Measurements from ENCODE around the gene PTBP3. TPM values are rescaled to one million over a fixed set of nuclear protein-coding genes. Genes with fewer than 3 reads are reported as not detected.
"Not testable (repeated sequence)": the region's sequence is repeated elsewhere in the genome, so short reads cannot be mapped to it uniquely, and the experiment has no call there.

PTBP3 gene
- polyA plus RNA-seq, 1 donor from 2014 or later: 36.1 TPM

GRCh38 chr9:112268413-112268812, 65.0 kb downstream of the PTBP3 start:
- Histone ChIP-seq H3K36me3 (ENCODE audit: insufficient read depth, low read length) (peaks cover 4% of the 10 kb centered on the region), H2AFZ (ENCODE audit: low read depth, low read length) (no peak overlapping the region), H3K9ac (ENCODE audit: low read length) (no peak overlapping the region), H3K4me2 (ENCODE audit: low read length) (peak overlapping the region; percentile 35), H3K27me3 (ENCODE audit: insufficient read depth, low read depth, low read length) (no peaks in the 10 kb centered on the region), H3K9me2 (ENCODE audit: insufficient read depth, low read length) (no peaks in the 10 kb centered on the region), H3K9me3 (ENCODE audit: low read length) (no peaks in the 10 kb centered on the region), H3K4me3 (ENCODE audit: low read length) (peak overlapping the region; percentile 40), H3K27ac (ENCODE audit: low read length) (peak overlapping the region; percentile 2), H3F3A (ENCODE audit: insufficient read depth, low read length, poor library complexity, severe bottlenecking) (no peaks in the 10 kb centered on the region), H4K20me1 (ENCODE audit: insufficient read depth) (no peaks in the 10 kb centered on the region), H3K79me2 (replicated peaks; ENCODE audit: insufficient read depth, low read length) (peaks cover 11% of the 10 kb centered on the region)
- TF ChIP-seq CTCF (IDR thresholded peaks at IDR 0.05; ENCODE audit: poor library complexity, severe bottlenecking): no peak
- TF ChIP-seq EZH2 (IDR thresholded peaks at IDR 0.05; ENCODE audit: borderline replicate concordance, insufficient read depth, low read length, poor library complexity, severe bottlenecking): no peak
- no peak for TF ChIP-seq SMC3 (conservative IDR thresholded peaks at IDR 0.05; ENCODE audit: poor library complexity)
- TF ChIP-seq RAD21 (conservative IDR thresholded peaks at IDR 0.05): no peak
- TF ChIP-seq TAF1 (IDR thresholded peaks at IDR 0.05; ENCODE audit: low read depth): no peak
- TF ChIP-seq REST (IDR thresholded peaks at IDR 0.05; ENCODE audit: borderline replicate concordance): no peak
- no peak for TF ChIP-seq MXI1 (conservative IDR thresholded peaks at IDR 0.05; ENCODE audit: poor library complexity, severe bottlenecking)
- no peak for TF ChIP-seq POLR2AphosphoS5 (IDR thresholded peaks at IDR 0.05)
- TF ChIP-seq EP300 (conservative IDR thresholded peaks at IDR 0.05; ENCODE audit: poor library complexity, severe bottlenecking): no peak

- H3K27me3 ChIP-seq (ENCODE audit: insufficient read depth, low read depth, low read length); H3K36me3 ChIP-seq (ENCODE audit: insufficient read depth, low read length); H3F3A ChIP-seq (ENCODE audit: insufficient read depth, low read length, poor library complexity, severe bottlenecking); H3K4me3 ChIP-seq (ENCODE audit: low read length); H3K27ac ChIP-seq (ENCODE audit: low read length); H2AFZ ChIP-seq (ENCODE audit: low read depth, low read length); H3K4me2 ChIP-seq (ENCODE audit: low read length); H3K9me3 ChIP-seq (ENCODE audit: low read length); H3K9me2 ChIP-seq (ENCODE audit: insufficient read depth, low read length); H4K20me1 ChIP-seq (ENCODE audit: insufficient read depth); H3K9ac ChIP-seq (ENCODE audit: low read length): not testable (repeated sequence)
- H3K79me2 ChIP-seq (replicated peaks; ENCODE audit: insufficient read depth, low read length): peaks cover 11% of the 10 kb centered on the region
Measured at GRCh38 chr9:112267086-112267485, 66.3 kb downstream of the PTBP3 start.

GRCh38 chr9:112265391-112265790, 68.0 kb downstream of the PTBP3 start:
- no peak overlapping the region for H3K4me2 ChIP-seq (ENCODE audit: low read length)
- H2AFZ ChIP-seq (ENCODE audit: low read depth, low read length): no peak overlapping the region
- H3K27me3 ChIP-seq (ENCODE audit: insufficient read depth, low read depth, low read length): no peaks in the 10 kb centered on the region
- H4K20me1 ChIP-seq (ENCODE audit: insufficient read depth): no peaks in the 10 kb centered on the region
- H3K79me2 ChIP-seq (replicated peaks; ENCODE audit: insufficient read depth, low read length): peaks cover 6% of the 10 kb centered on the region
- H3F3A ChIP-seq (ENCODE audit: insufficient read depth, low read length, poor library complexity, severe bottlenecking): no peaks in the 10 kb centered on the region
- no peak overlapping the region for H3K27ac ChIP-seq (ENCODE audit: low read length)
- no peak overlapping the region for H3K4me3 ChIP-seq (ENCODE audit: low read length)
- H3K9me3 ChIP-seq (ENCODE audit: low read length): no peaks in the 10 kb centered on the region
- H3K36me3 ChIP-seq (ENCODE audit: insufficient read depth, low read length): peaks cover 4% of the 10 kb centered on the region
- H3K9ac ChIP-seq (ENCODE audit: low read length): no peak overlapping the region
- TF ChIP-seq MXI1 (conservative IDR thresholded peaks at IDR 0.05; ENCODE audit: poor library complexity, severe bottlenecking) (no peak), POLR2AphosphoS5 (IDR thresholded peaks at IDR 0.05) (no peak), SMC3 (conservative IDR thresholded peaks at IDR 0.05; ENCODE audit: poor library complexity) (no peak), EP300 (conservative IDR thresholded peaks at IDR 0.05; ENCODE audit: poor library complexity, severe bottlenecking) (no peak)
- no peaks in the 10 kb centered on the region for H3K9me2 ChIP-seq (ENCODE audit: insufficient read depth, low read length)

Data from neural cell (in vitro differentiated cells).